ENCODE data around the gene MTCL1. TPM values are rescaled to one million over a fixed set of nuclear protein-coding genes. Genes with fewer than 3 reads are reported as not detected.

MTCL1 gene
- total and polyA plus RNA-seq, 8 donors = 7.1 to 16.0 (median 11.9) TPM

- intact Hi-C loops (cut with DNase I) = no loop called here
- no peaks in the 10 kb centered on the region for H3K4me1 ChIP-seq
- no peak overlapping the region for H3K27ac ChIP-seq
These were observed 175.7 kb downstream of the MTCL1 start for GRCh38 chr18:8881103-8881502.

More at GRCh38 chr18:8881103-8881502, 175.7 kb downstream of the MTCL1 start:
- ATAC-seq (no peak), DNase-seq (no peak)
- Histone ChIP-seq H3K27me3 (peaks cover 0 to 8% of the 10 kb centered on the region in 2 donors), H3K4me3 (no peak overlapping the region), H3K36me3 (no peaks in the 10 kb centered on the region), H3K9me3 (peaks cover 0 to 35% of the 10 kb centered on the region in 2 donors)
- no peak for TF ChIP-seq CTCF (IDR thresholded peaks at IDR 0.05)

Other genes starting within 250 kb of the MTCL1 start
- gene RAB12, start 96.1 kb upstream of the MTCL1 start, total RNA-seq = 10 to 100 TPM; 41.4 to 45.4 TPM
- gene RAB12, start 96.1 kb upstream of the MTCL1 start, polyA plus RNA-seq (ENCODE audit: insufficient read length in 6 of 6) = 10 to 100 TPM; 45.9 to 60.0 (median 53.1) TPM

Data from left lung (tissue), 10 donors.